ENCODE results near the gene SOX2. TPM values are rescaled to one million over a fixed set of nuclear protein-coding genes. Genes with fewer than 3 reads are reported as not detected.

The SOX2 gene
- total RNA-seq: 1 to 10 TPM in 1 of 2 donors, under 1 TPM in 1; 0.33 to 1.3 TPM

DNA sequence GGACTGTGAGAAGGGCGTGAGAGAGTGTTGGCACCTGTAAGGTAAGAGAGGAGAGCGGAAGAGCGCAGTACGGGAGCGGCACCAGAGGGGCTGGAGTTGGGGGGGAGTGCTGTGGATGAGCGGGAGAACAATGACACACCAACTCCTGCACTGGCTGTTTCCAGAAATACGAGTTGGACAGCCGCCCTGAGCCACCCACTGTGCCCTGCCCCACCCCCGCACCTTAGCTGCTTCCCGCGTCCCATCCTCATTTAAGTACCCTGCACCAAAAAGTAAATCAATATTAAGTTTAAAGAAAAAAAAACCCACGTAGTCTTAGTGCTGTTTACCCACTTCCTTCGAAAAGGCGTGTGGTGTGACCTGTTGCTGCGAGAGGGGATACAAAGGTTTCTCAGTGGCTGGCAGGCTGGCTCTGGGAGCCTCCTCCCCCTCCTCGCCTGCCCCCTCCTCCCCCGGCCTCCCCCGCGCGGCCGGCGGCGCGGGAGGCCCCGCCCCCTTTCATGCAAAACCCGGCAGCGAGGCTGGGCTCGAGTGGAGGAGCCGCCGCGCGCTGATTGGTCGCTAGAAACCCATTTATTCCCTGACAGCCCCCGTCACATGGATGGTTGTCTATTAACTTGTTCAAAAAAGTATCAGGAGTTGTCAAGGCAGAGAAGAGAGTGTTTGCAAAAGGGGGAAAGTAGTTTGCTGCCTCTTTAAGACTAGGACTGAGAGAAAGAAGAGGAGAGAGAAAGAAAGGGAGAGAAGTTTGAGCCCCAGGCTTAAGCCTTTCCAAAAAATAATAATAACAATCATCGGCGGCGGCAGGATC lies at the start of gene SOX2:
Gene SOX2 (plus strand): TSS at position 601 of the 811 bp plus-strand sequence. CDS start 436 bp downstream, outside the sequence.
- Histone ChIP-seq H3K27ac (no peak within 1 kb of the TSS), H3K36me3 (replicated peaks in 1 of 2; ENCODE audit: insufficient read depth in 1 of 2, low read depth in 2 of 2) (no peaks in the 10 kb centered on the region), H3K4me3 (no peak within 1 kb of the TSS), H3K27me3 (peaks cover 0 to 57% of the 10 kb centered on the region in 2 donors), H3K9me3 (no peaks in the 10 kb centered on the region), H3K4me1 (peaks cover 34% of the 10 kb centered on the region)
- WGBS, 2 donors: 1 to 5% methylated on average over 29 to 37 of the region's 37 CpGs
- ATAC-seq (peak; percentile 81), DNase-seq (peak; percentile 58 to 77 (median 64))
- intact Hi-C loops (cut with DNase I): no loop called here
- no peak for TF ChIP-seq POLR2A (IDR thresholded peaks at IDR 0.05)
- TF ChIP-seq, protein P1, sequence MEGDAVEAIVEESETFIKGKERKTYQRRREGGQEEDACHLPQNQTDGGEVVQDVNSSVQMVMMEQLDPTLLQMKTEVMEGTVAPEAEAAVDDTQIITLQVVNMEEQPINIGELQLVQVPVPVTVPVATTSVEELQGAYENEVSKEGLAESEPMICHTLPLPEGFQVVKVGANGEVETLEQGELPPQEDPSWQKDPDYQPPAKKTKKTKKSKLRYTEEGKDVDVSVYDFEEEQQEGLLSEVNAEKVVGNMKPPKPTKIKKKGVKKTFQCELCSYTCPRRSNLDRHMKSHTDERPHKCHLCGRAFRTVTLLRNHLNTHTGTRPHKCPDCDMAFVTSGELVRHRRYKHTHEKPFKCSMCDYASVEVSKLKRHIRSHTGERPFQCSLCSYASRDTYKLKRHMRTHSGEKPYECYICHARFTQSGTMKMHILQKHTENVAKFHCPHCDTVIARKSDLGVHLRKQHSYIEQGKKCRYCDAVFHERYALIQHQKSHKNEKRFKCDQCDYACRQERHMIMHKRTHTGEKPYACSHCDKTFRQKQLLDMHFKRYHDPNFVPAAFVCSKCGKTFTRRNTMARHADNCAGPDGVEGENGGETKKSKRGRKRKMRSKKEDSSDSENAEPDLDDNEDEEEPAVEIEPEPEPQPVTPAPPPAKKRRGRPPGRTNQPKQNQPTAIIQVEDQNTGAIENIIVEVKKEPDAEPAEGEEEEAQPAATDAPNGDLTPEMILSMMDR (IDR thresholded peaks at IDR 0.05): no peak

DNA sequence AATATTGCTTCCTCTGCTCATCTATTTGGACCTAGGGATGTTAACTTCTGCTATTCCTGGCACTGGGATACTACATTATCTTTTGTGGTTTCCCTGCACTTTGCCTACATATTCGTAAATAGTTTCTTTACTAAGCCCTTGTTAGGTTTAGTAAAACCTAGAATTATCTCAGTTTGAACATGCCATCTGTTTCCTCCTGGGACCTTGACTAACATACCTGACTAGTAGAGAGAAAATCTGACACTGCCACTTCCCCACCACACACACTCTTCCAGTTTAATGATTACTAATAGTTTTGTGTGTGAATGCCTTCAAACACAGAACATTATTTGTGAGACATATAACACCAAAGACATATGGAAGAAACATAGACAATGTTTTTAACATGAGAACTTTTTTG lies 28.2 kb upstream of the SOX2 start:
- intact Hi-C loops (cut with DNase I): no loop called here
- WGBS, 2 donors: 30 to 36% methylated on average over 1 of the region's 1 CpG

DNA sequence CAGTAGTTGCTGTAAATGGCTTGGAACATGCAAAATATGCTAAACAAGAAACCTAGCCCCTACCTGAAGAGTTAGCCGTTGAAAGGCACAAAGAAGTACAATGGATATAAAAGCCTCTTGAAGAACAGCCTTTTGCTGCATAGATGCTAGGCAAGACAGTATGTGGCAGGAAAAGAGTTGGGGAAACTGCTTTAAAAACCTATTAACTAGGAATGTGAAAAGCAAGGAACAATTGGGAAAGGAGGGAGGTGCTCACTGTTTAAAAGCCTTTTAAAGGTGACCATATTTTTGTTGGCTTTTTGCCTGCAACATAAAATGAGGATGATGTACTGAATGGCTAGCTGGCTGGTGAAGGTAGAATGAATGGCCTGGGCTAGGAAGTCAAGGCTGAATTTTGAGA lies 24.5 kb upstream of the SOX2 start:
- Histone ChIP-seq H3K9me3 (no peaks in the 10 kb centered on the region), H3K4me3 (no peak overlapping the region), H3K4me1 (no peaks in the 10 kb centered on the region), H3K27me3 (peaks cover 0 to 3% of the 10 kb centered on the region in 2 donors), H3K36me3 (replicated peaks in 1 of 2; ENCODE audit: insufficient read depth in 1 of 2, low read depth in 2 of 2) (no peaks in the 10 kb centered on the region), H3K27ac (no peak overlapping the region)
- no peak for ATAC-seq
- no peak for DNase-seq
- TF ChIP-seq, protein P1 (IDR thresholded peaks at IDR 0.05): no peak
- TF ChIP-seq POLR2A (IDR thresholded peaks at IDR 0.05): no peak
- WGBS, 2 donors: 70 to 72% methylated on average over 1 of the region's 1 CpG
- intact Hi-C loops (cut with DNase I): no loop called here

More for the DNA sequence above, 28.2 kb upstream of the SOX2 start:
- no peaks in the 10 kb centered on the region for H3K36me3 ChIP-seq (replicated peaks in 1 of 2; ENCODE audit: insufficient read depth in 1 of 2, low read depth in 2 of 2)
- H3K9me3 ChIP-seq: no peaks in the 10 kb centered on the region
- no peak for TF ChIP-seq POLR2A (IDR thresholded peaks at IDR 0.05)
- TF ChIP-seq, protein P1 (IDR thresholded peaks at IDR 0.05): no peak
- DNase-seq: no peak
- ATAC-seq: no peak
- no peaks in the 10 kb centered on the region for H3K4me1 ChIP-seq
- H3K27ac ChIP-seq: no peak overlapping the region
- H3K4me3 ChIP-seq: no peak overlapping the region
- H3K27me3 ChIP-seq: peaks cover 0 to 3% of the 10 kb centered on the region in 2 donors

DNA sequence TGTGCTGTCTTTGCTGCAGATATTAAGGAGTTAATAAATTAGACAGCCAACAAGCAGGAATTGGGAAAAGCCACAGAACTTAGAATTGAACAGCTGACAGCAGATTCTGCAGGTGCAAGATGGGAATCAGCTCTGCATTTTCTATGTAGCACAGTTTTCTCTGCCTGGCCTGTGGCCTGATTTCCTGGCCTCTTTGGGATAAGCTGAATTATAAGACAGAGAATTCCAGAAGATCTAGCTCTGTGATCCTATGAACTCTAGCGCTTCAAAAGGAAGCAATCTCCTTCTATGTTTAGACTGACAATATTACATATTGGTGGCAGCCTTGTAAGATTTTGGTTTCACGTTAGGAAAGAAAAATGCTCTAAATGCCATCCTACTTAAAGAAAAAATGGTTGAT lies 24.0 kb upstream of the SOX2 start:
- H3K4me1 ChIP-seq: no peaks in the 10 kb centered on the region
- H3K27me3 ChIP-seq: peaks cover 0 to 3% of the 10 kb centered on the region in 2 donors
- H3K9me3 ChIP-seq: no peaks in the 10 kb centered on the region
- WGBS, 2 donors: 70 to 72% methylated on average over 2 of the region's 2 CpGs
- H3K36me3 ChIP-seq (replicated peaks in 1 of 2; ENCODE audit: insufficient read depth in 1 of 2, low read depth in 2 of 2): no peaks in the 10 kb centered on the region
- no peak for DNase-seq
- no peak overlapping the region for H3K27ac ChIP-seq
- H3K4me3 ChIP-seq: no peak overlapping the region
- intact Hi-C loops (cut with DNase I): no loop called here
- ATAC-seq: no peak
- TF ChIP-seq POLR2A (IDR thresholded peaks at IDR 0.05): no peak
- TF ChIP-seq, protein P1 (IDR thresholded peaks at IDR 0.05): no peak
